GM12891 (cell line): ENCODE results near the gene COL24A1.

Source experiments
- PAX5 ChIP-seq: IDR thresholded peaks from 2 replicates; pipeline ENCODE4 v1.6.1; 2011; ENCODE audit warnings: low read length, moderate library complexity, mild to moderate bottlenecking; ENCODE audit not compliant: insufficient read depth, severe bottlenecking
- POLR2A ChIP-seq: IDR thresholded peaks from 2 replicates; pipeline ENCODE4 v1.6.1; 2011; ENCODE audit warnings: low read depth, low read length, control low read depth
- POLR2AphosphoS5 ChIP-seq: IDR thresholded peaks from 2 replicates; pipeline ENCODE4 v1.6.1; 2011; ENCODE audit warnings: low read depth, low read length, control low read depth
- POU2F2 ChIP-seq: IDR thresholded peaks from 2 replicates; pipeline ENCODE4 v1.6.1; 2011; ENCODE audit warnings: low read depth, mild to moderate bottlenecking, control low read depth, low read length, moderate library complexity
- SPI1 ChIP-seq: IDR thresholded peaks from 2 replicates; pipeline ENCODE4 v1.6.1; 2011; ENCODE audit warnings: low read depth, low read length, control low read depth
- TAF1 ChIP-seq: IDR thresholded peaks from 2 replicates; pipeline ENCODE4 v1.6.1; 2011; ENCODE audit warnings: low read depth, low read length, control low read depth

GRCh38 chr1:86104606-86105532 is 51.7 kb downstream of the COL24A1 start:
- TF ChIP-seq POLR2A = no peak
- no peak for TF ChIP-seq TAF1
- no peak for TF ChIP-seq POLR2AphosphoS5
- no peak for TF ChIP-seq POU2F2
- TF ChIP-seq SPI1 = no peak
- TF ChIP-seq PAX5 = no peak
